ENCODE results near the gene ELK4. TPM values are rescaled to one million over a fixed set of nuclear protein-coding genes. Genes with fewer than 3 reads are reported as not detected.

The ELK4 gene
- total RNA-seq, 1 experiment from 2014 or later: 39.0 TPM

GRCh38 chr1:205664399-205665017 is 32.7 kb upstream of the ELK4 start:
- Mint-ChIP-seq H3K36me3 (peaks cover 4% of the 10 kb centered on the region; the same call in 1 of the 2 replicates), H3K4me3 (no peak overlapping the region), H3K9me3 (no peaks in the 10 kb centered on the region), H3K27me3 (ENCODE audit: low read depth) (no peaks in the 10 kb centered on the region), H3K27ac (peak overlapping the region; percentile 60; the same call in 1 of the 2 replicates), H3K4me1 (peaks cover 58% of the 10 kb centered on the region)
- CTCF ChIA-PET: interaction anchor here (1.8 to 19.1 kb wide), 2 partner anchors 46 to 73 kb away, joined by 5 to 468 read pairs; no protein-coding TSS in a partner anchor
- DNase-seq (ENCODE audit: low spot score) (no peak), ATAC-seq (no peak)
- no peak for TF ChIP-seq ZNF317 (CRISPR knock-in tag; IDR thresholded peaks at IDR 0.05; ENCODE audit: borderline replicate concordance, low read depth)
- TF ChIP-seq MXD4 (CRISPR knock-in tag; IDR thresholded peaks at IDR 0.05; ENCODE audit: borderline replicate concordance): no peak
- no peak for TF ChIP-seq ZNF396 (CRISPR knock-in tag; IDR thresholded peaks at IDR 0.05; ENCODE audit: borderline replicate concordance)
- TF ChIP-seq GRHL2 (CRISPR knock-in tag; IDR thresholded peaks at IDR 0.05; ENCODE audit: insufficient replicate concordance, severe bottlenecking): no peak
- no peak for TF ChIP-seq ZNF423 (CRISPR knock-in tag; IDR thresholded peaks at IDR 0.05)
- TF ChIP-seq IRF1 (CRISPR knock-in tag; IDR thresholded peaks at IDR 0.05): no peak
- TF ChIP-seq ATF6 (CRISPR knock-in tag; IDR thresholded peaks at IDR 0.05): no peak
- TF ChIP-seq MYBL2 (CRISPR knock-in tag; IDR thresholded peaks at IDR 0.05): no peak
- TF ChIP-seq E2F5 (CRISPR knock-in tag; IDR thresholded peaks at IDR 0.05): no peak
- no peak for TF ChIP-seq NR2C2 (CRISPR knock-in tag; IDR thresholded peaks at IDR 0.05)
- no peak for TF ChIP-seq TEAD4 (CRISPR knock-in tag; IDR thresholded peaks at IDR 0.05)
- no peak for TF ChIP-seq FOXK1 (CRISPR knock-in tag; IDR thresholded peaks at IDR 0.05)
- no peak for TF ChIP-seq ZBTB43 (CRISPR knock-in tag; IDR thresholded peaks at IDR 0.05)
- no peak for TF ChIP-seq ZNF138 (CRISPR knock-in tag; conservative IDR thresholded peaks at IDR 0.05)
- no peak for TF ChIP-seq FOXP1 (CRISPR knock-in tag; IDR thresholded peaks at IDR 0.05; ENCODE audit: borderline replicate concordance)
- no peak for TF ChIP-seq SMAD4 (CRISPR knock-in tag; IDR thresholded peaks at IDR 0.05)
- TF ChIP-seq ETV6 (CRISPR knock-in tag; IDR thresholded peaks at IDR 0.05): no peak
- no peak for TF ChIP-seq ZNF121 (CRISPR knock-in tag; IDR thresholded peaks at IDR 0.05)
- POLR2A ChIA-PET: no interaction called here

- Mint-ChIP-seq H3K9me3 (no peaks in the 10 kb centered on the region), H3K4me3 (no peak overlapping the region), H3K27ac (no peak overlapping the region), H3K36me3 (peaks cover 4% of the 10 kb centered on the region; the same call in 1 of the 2 replicates), H3K4me1 (peaks cover 51% of the 10 kb centered on the region), H3K27me3 (ENCODE audit: low read depth) (no peaks in the 10 kb centered on the region)
- ChIA-PET CTCF (interaction anchor here (10.2 to 19.1 kb wide), 2 partner anchors 47 to 70 kb away, joined by 265 to 468 read pairs; no protein-coding TSS in a partner anchor), POLR2A (no interaction called here)
- DNase-seq (ENCODE audit: low spot score) (no peak), ATAC-seq (no peak)
- TF ChIP-seq E2F4 (CRISPR knock-in tag; IDR thresholded peaks at IDR 0.05; ENCODE audit: borderline replicate concordance, low read depth) (no peak), GABPB1 (CRISPR knock-in tag; IDR thresholded peaks at IDR 0.05) (no peak), E2F1 (CRISPR knock-in tag; IDR thresholded peaks at IDR 0.05) (no peak), AR (CRISPR knock-in tag; IDR thresholded peaks at IDR 0.05) (no peak), E2F5 (CRISPR knock-in tag; IDR thresholded peaks at IDR 0.05) (no peak), SMAD4 (CRISPR knock-in tag; IDR thresholded peaks at IDR 0.05) (no peak)
These were observed 31.6 kb upstream of the ELK4 start for GRCh38 chr1:205663286-205663936.

Data from WTC11 (cell line).